Measurements from ENCODE around the gene SLCO4C1. TPM values are rescaled to one million over a fixed set of nuclear protein-coding genes. Genes with fewer than 3 reads are reported as not detected.

The SLCO4C1 gene
- total RNA-seq, 1 donor from 2014 or later = 0.23 TPM

- H3K4me1 Mint-ChIP-seq (ENCODE audit: low read depth, unreplicated experiment) = no peaks in the 10 kb centered on the region
- H3K27ac Mint-ChIP-seq (ENCODE audit: unreplicated experiment) = no peak overlapping the region
- no peaks in the 10 kb centered on the region for H3K36me3 Mint-ChIP-seq (ENCODE audit: low read depth, unreplicated experiment)
- H3K4me3 ChIP-seq (ENCODE audit: insufficient read depth, low read depth, low read length) = no peak overlapping the region
- H3K9me3 Mint-ChIP-seq (ENCODE audit: unreplicated experiment) = no peaks in the 10 kb centered on the region
- no peaks in the 10 kb centered on the region for H4K20me1 ChIP-seq (ENCODE audit: insufficient read depth, low read length)
- no peak overlapping the region for H3K27ac ChIP-seq (ENCODE audit: low read depth, low read length)
- H2AFZ ChIP-seq (ENCODE audit: low read depth, low read length) = no peak overlapping the region
- no peaks in the 10 kb centered on the region for H3K9me3 ChIP-seq (ENCODE audit: insufficient read depth, low read depth, low read length)
- FAIRE-seq (no peak), DNase-seq (ENCODE audit: low read depth) (no peak)
- no peak for TF ChIP-seq EZH2 (IDR thresholded peaks at IDR 0.05; ENCODE audit: insufficient read depth, low read length)
- no peak for TF ChIP-seq CTCF (IDR thresholded peaks at IDR 0.05; ENCODE audit: insufficient read depth, low read depth, low read length)
- no peaks in the 10 kb centered on the region for H3K27me3 Mint-ChIP-seq (ENCODE audit: low read depth, unreplicated experiment)
- no peaks in the 10 kb centered on the region for H3K36me3 ChIP-seq (ENCODE audit: insufficient read depth, low read length)
- H3K4me3 Mint-ChIP-seq (ENCODE audit: unreplicated experiment) = no peak overlapping the region
- H3K9ac ChIP-seq (ENCODE audit: low read length) = no peak overlapping the region
- H3K4me1 ChIP-seq (ENCODE audit: insufficient read depth, low read length) = no peaks in the 10 kb centered on the region
- no peaks in the 10 kb centered on the region for H3K27me3 ChIP-seq (ENCODE audit: insufficient read depth, low read length)
- no peaks in the 10 kb centered on the region for H3K79me2 ChIP-seq (ENCODE audit: insufficient read depth, low read length)
- H3K4me2 ChIP-seq (ENCODE audit: low read length) = no peak overlapping the region
Observed at GRCh38 chr5:102262688-102263087, 33.4 kb downstream of the SLCO4C1 start.

- DNase-seq (ENCODE audit: low read depth) = no peak
- Mint-ChIP-seq H3K4me3 (ENCODE audit: unreplicated experiment) (no peak overlapping the region), H3K4me1 (ENCODE audit: low read depth, unreplicated experiment) (no peaks in the 10 kb centered on the region), H3K36me3 (ENCODE audit: low read depth, unreplicated experiment) (no peaks in the 10 kb centered on the region), H3K9me3 (ENCODE audit: unreplicated experiment) (no peaks in the 10 kb centered on the region), H3K27me3 (ENCODE audit: low read depth, unreplicated experiment) (no peaks in the 10 kb centered on the region), H3K27ac (ENCODE audit: unreplicated experiment) (no peak overlapping the region)
- no peak overlapping the region for H3K4me3 ChIP-seq (ENCODE audit: insufficient read depth, low read depth, low read length)
- H3K4me1 ChIP-seq (ENCODE audit: insufficient read depth, low read length) = no peaks in the 10 kb centered on the region
- H3K9ac ChIP-seq (ENCODE audit: low read length) = no peak overlapping the region
- H2AFZ ChIP-seq (ENCODE audit: low read depth, low read length) = no peak overlapping the region
- FAIRE-seq = no peak
- TF ChIP-seq CTCF (IDR thresholded peaks at IDR 0.05; ENCODE audit: insufficient read depth, low read depth, low read length) (no peak), EZH2 (IDR thresholded peaks at IDR 0.05; ENCODE audit: insufficient read depth, low read length) (no peak)
- H3K9me3 ChIP-seq (ENCODE audit: insufficient read depth, low read depth, low read length) = no peaks in the 10 kb centered on the region
- H3K27me3 ChIP-seq (ENCODE audit: insufficient read depth, low read length) = no peaks in the 10 kb centered on the region
- no peak overlapping the region for H3K4me2 ChIP-seq (ENCODE audit: low read length)
- no peaks in the 10 kb centered on the region for H3K36me3 ChIP-seq (ENCODE audit: insufficient read depth, low read length)
- H3K79me2 ChIP-seq (ENCODE audit: insufficient read depth, low read length) = no peaks in the 10 kb centered on the region
- no peak overlapping the region for H3K27ac ChIP-seq (ENCODE audit: low read depth, low read length)
- H4K20me1 ChIP-seq (ENCODE audit: insufficient read depth, low read length) = no peaks in the 10 kb centered on the region
Observed at GRCh38 chr5:102249381-102249780, 46.7 kb downstream of the SLCO4C1 start.

GRCh38 chr5:102243213-102243612, 52.9 kb downstream of the SLCO4C1 start:
- no peak overlapping the region for H3K4me3 Mint-ChIP-seq (ENCODE audit: unreplicated experiment)
- no peak overlapping the region for H3K27ac Mint-ChIP-seq (ENCODE audit: unreplicated experiment)
- Histone ChIP-seq H3K27me3 (ENCODE audit: insufficient read depth, low read length) (no peaks in the 10 kb centered on the region), H3K4me1 (ENCODE audit: insufficient read depth, low read length) (no peaks in the 10 kb centered on the region), H3K9ac (ENCODE audit: low read length) (no peak overlapping the region), H2AFZ (ENCODE audit: low read depth, low read length) (no peak overlapping the region), H4K20me1 (ENCODE audit: insufficient read depth, low read length) (no peaks in the 10 kb centered on the region), H3K36me3 (ENCODE audit: insufficient read depth, low read length) (no peaks in the 10 kb centered on the region), H3K4me2 (ENCODE audit: low read length) (no peak overlapping the region), H3K79me2 (ENCODE audit: insufficient read depth, low read length) (no peaks in the 10 kb centered on the region), H3K9me3 (ENCODE audit: insufficient read depth, low read depth, low read length) (no peaks in the 10 kb centered on the region), H3K4me3 (ENCODE audit: insufficient read depth, low read depth, low read length) (no peak overlapping the region), H3K27ac (ENCODE audit: low read depth, low read length) (no peak overlapping the region)
- no peaks in the 10 kb centered on the region for H3K9me3 Mint-ChIP-seq (ENCODE audit: unreplicated experiment)
- DNase-seq (ENCODE audit: low read depth) = no peak
- H3K36me3 Mint-ChIP-seq (ENCODE audit: low read depth, unreplicated experiment) = no peaks in the 10 kb centered on the region
- no peaks in the 10 kb centered on the region for H3K27me3 Mint-ChIP-seq (ENCODE audit: low read depth, unreplicated experiment)
- no peaks in the 10 kb centered on the region for H3K4me1 Mint-ChIP-seq (ENCODE audit: low read depth, unreplicated experiment)
- FAIRE-seq = no peak
- no peak for TF ChIP-seq EZH2 (IDR thresholded peaks at IDR 0.05; ENCODE audit: insufficient read depth, low read length)
- no peak for TF ChIP-seq CTCF (IDR thresholded peaks at IDR 0.05; ENCODE audit: insufficient read depth, low read depth, low read length)

Data from astrocyte (in vitro differentiated cells and primary cell).